Inflammatory macrophage (primary cell): ENCODE results near the gene GFM1.
A peak's percentile ranks its signal among the peaks of the same experiment; 100 is the strongest.
"Not testable (repeated sequence)": the region's sequence is repeated elsewhere in the genome, so short reads cannot be mapped to it uniquely, and the experiment has no call there.

Source experiments
- DNase-seq, 2 donors: peaks; one replicate each; pipeline ENCODE4 v3.0.0-alpha.2; 2020 to 2022

GFM1 gene

GRCh38 chr3:158678687-158679086 is 34.4 kb downstream of the GFM1 start:
- DNase-seq = no peak

GRCh38 chr3:158679547-158680000 is 35.2 kb downstream of the GFM1 start:
- DNase-seq = no peak

- no peak for DNase-seq
Measured at GRCh38 chr3:158680861-158681260, 36.5 kb downstream of the GFM1 start.

DNA sequence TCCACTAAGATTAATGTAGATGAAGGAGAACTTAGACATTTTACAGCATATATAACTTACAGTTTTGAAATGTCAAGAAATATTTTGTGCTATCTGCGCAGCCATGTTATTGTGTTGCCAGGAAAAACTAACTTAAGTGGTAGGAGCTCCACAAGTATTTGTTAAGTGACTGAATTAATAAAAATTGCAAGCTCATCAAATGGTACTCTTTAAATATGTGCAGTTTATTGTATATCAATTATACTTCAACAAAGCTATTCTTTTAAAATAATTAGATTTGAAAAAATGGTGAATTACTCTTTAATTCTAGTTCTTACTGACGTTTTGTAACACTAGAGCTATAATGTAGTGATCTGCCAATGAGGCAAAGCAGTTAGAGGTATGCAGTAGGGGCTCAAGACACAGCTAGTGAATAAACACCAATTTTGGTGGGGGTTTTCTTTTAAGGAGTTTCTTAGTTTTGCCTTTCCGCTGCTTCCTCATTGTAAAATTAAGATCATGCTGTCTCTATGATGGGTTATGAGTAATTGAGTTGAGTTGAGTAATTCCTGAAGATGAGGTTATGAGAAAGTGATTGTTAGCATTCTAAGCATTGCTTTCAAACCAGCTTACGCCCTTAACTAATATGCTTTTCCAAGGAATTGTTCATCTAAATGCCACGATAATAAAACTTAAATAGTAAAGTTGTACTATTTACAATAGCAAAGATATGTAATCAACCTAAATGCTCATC is 39.1 kb downstream of the GFM1 start:
- no peak for DNase-seq

GRCh38 chr3:158685159-158685558 is 40.8 kb downstream of the GFM1 start:
- no peak for DNase-seq

GRCh38 chr3:158693866-158694456 is 49.6 kb downstream of the GFM1 start:
- not testable (repeated sequence) for DNase-seq

GRCh38 chr3:158696618-158697017 is 52.3 kb downstream of the GFM1 start:
- no peak for DNase-seq

DNA sequence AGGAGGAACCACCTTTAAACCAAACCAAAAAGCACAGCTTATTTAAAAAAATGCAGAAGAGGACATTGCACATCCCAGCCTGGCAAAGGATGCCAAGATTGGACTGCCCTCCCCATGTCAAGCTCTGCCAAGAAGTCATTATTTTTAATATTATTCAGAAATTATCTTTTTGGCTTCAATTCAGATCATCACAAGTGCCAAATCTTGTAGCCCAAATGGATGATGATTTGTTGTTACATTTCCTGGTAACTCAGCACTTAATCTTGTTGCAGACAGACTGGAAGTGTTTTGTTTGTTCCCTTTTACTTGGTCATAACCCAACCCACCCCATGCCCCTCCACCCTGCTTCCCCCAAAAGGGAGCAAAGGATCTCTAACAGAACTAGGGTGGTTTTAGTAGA is 56.2 kb downstream of the GFM1 start:
- DNase-seq = no peak

GRCh38 chr3:158701420-158702065 is 57.2 kb downstream of the GFM1 start:
- no peak for DNase-seq

GRCh38 chr3:158702815-158703481 is 58.6 kb downstream of the GFM1 start:
- no peak for DNase-seq

DNA sequence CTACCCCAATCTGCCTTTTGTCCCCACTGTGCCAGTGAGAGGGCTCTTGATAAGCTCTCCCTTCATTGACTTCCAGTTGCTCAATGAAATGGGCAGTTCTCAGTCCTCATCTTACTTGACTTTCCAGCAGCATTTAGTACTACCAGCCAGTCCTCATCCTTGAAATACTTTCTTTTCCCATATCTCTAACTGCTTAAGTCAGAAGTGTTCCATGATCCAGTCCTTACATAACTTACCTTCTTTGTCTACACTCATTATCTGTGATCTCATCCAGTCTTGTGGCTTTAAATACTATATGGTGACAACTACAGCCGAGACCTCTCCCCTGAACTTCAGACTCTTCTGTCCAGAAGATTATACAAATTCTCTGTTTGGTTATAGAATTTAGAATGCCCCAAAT is 59.2 kb downstream of the GFM1 start:
- no peak for DNase-seq

DNA sequence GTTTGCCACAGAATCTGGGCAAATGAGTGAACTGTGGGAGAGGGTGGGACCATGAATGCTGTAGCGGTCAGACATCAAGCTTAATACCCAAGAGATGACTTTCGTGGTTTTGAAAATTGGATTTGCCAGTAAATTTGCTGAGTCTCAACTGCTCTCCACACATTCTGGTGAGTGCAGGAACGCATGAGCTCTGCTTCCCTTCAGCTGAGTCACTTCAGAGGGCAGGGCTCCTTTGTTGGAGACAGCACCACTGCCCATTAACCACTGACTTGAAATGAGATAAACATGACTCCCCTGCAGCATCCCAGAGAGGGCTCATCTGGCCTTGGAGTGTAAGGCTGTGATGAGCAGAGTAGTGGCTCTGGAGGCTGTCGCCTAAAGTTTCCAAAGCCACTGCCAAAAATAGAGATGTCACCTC is 65.3 kb downstream of the GFM1 start:
- DNase-seq = no peak

DNA sequence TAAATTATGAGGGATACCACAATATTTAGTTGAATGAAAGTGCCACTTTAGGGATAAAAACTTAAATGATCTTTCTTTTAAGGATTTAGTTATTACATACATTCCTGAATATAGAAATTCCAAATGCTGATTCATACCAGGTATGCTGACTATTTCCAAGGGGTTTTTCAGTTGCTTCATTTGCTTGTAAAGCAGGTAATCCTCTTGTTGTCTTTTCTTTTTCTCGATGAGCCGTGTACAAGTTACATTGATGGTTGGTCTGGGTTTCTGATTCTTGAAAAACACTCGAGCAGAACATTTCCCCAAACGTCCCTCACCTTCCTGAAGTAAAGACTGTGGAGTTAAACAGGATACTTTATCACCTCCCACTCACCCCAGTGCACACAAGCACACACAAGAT is 66.3 kb downstream of the GFM1 start:
- no peak for DNase-seq

GRCh38 chr3:158711886-158712285 is 67.6 kb downstream of the GFM1 start:
- DNase-seq = peak; percentile 44 to 61

GRCh38 chr3:158712443-158712842 is 68.1 kb downstream of the GFM1 start:
- DNase-seq = no peak

DNA sequence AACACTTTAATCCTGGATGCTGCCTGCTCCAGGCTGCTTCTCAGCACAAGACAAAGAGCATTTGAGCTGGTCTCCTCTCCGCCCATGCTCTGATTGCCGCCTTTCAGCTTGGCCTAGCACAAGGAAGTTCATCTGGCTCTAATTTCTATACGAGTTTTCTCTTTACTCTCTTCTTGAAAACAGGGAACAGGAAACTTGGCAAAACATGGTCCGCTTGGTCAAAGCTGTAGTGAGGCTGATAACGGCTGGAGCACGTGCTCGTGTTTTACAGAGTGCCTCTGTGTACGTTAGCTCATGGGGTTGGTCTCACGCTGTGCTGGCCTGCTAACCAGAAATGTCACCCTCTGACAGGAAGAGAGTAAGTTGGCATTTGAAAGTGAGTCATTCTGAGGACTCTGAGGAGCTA is 68.8 kb downstream of the GFM1 start:
- DNase-seq = peak; percentile 49 to 82

DNA sequence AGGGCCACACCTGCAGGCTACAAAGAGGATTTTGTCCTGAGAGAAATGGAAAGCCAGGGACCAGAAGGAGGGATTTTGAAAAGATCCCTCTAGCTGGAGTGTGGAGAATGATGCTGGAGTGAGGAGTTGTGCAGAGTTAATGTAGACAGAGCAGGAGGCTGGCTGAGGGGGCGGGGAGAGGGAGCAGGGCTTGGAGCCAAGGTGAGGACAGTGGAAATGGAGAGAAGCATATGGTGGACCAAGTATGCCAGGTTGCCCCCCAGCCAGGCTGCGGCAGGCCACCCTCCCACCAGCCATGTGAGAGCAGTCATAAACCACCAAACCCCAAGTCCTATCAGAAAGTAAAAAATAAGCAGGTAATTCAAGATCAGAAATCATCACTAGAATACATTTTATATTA is 73.2 kb downstream of the GFM1 start:
- DNase-seq = no peak

DNA sequence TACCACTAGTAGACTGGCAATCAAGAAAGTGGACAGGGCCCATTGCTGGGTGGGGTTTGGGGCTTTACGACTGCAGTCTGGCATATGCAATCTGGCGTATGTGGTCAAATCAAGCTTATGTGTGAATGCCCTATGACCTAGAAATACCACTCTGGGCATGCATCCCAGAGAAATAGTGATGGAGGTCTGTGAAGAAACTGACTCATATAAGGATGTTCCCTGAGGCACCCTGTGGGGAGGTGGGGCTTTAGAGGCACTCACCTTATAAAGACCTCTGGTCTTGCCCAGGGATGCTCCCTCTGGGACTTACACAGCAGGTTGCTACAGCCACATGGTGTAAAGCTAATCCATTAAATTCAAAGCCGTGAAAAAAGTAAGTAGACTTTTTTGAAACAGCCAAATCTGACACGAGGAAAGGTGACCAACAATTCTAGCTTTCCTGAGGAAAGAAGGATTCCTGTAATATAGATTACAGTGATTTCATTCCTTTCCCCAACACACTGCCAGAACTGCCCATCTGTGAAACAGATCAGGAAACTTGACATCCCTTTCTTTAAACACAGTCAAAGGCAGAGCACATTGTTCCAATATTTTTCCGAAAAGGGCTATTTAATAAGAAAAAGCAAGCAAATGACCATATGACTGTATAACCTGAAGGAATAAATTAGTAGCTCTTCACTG is 74.3 kb downstream of the GFM1 start:
- DNase-seq = no peak

DNA sequence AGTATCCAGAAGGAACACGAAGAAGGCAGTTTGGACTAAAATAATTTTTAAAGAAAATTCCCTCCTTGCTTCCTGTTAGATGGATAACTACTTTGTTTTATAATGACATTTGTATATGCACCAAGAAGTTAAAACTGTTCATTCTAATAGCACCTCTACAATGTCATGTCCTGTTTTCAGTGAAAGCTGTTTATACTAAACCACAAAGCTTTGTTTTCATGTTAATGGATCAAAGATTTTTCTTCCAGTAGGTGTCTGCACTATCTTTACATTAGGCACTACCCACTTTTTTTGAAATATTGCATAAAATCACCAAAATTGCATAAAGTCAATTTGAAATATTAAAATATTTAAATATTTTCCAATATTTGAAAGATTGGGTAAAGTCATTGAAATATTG is 77.8 kb downstream of the GFM1 start:
- no peak for DNase-seq

DNA sequence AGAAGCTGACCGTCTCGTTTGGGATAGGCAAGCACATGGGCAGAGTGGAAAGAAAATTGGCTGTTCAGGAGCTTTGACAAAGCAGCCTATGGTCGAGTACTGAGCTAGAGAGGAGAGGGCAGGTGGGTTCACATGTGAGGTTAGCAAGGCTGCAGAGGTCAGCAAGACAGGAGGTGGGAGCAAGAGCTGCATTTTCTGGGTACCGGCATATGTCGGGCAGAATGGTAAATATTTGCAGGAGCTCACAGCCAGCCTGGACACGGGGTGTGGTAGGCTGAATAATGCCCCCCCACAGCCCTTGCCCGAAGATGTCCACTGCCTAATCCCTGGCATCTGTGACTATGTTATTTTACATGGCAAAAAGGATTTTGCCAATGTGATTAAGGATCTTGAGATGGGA is 79.7 kb downstream of the GFM1 start:
- no peak for DNase-seq

- DNase-seq = peak in 1 of 2 donors; percentile 34
Measured at GRCh38 chr3:158725348-158726011, 81.2 kb downstream of the GFM1 start.
